SU-DHL-6 (cell line): ENCODE results near the gene FBXO44.

Source experiments
- H2AFZ ChIP-seq: fragments of 200-600 bp; sonication (generic); 2 replicates; pipeline ENCODE4 v1.6.1; 2014; ENCODE audit warnings: low read depth, mild to moderate bottlenecking, moderate library complexity, mixed read lengths, antibody characterized with exemption, low read length; ENCODE audit not compliant: severe bottlenecking
- H3F3A ChIP-seq: fragments of 200-600 bp; shearing (Covaris generic); 2 replicates; pipeline ENCODE4 v1.6.0; 2016; ENCODE audit warnings: antibody characterized with exemption, mild to moderate bottlenecking; ENCODE audit not compliant: insufficient read depth
- H3K27ac ChIP-seq: fragments of 200-600 bp; sonication (generic); 2 replicates; pipeline ENCODE4 v1.5.1; 2016; ENCODE audit warnings: low read depth, mild to moderate bottlenecking, low read length, moderate library complexity, mixed read lengths
- H3K27me3 ChIP-seq: fragments of 200-600 bp; sonication (generic), shearing (Covaris generic); 2 replicates; pipeline ENCODE4 v1.6.0; 2014; ENCODE audit warnings: mild to moderate bottlenecking, low read length
- H3K36me3 ChIP-seq: fragments of 200-600 bp; sonication (generic); 2 replicates; pipeline ENCODE4 v1.6.1; 2014; ENCODE audit warnings: mild to moderate bottlenecking, low read length, mixed read lengths
- H3K4me2 ChIP-seq: fragments of 300-600, 200-600 bp; shearing (Covaris generic), sonication (generic); 2 replicates; pipeline ENCODE4 v1.6.0; 2014; ENCODE audit warnings: low read length, low read depth, mild to moderate bottlenecking; ENCODE audit not compliant: poor library complexity, severe bottlenecking
- H3K4me3 ChIP-seq: fragments of 200-600 bp; sonication (generic); 2 replicates; pipeline ENCODE4 v1.5.1; 2014; ENCODE audit warnings: antibody characterized with exemption, low read length, mild to moderate bottlenecking, mixed read lengths; ENCODE audit not compliant: insufficient read depth, poor library complexity, severe bottlenecking
- H3K79me2 ChIP-seq: fragments of 200-600 bp; sonication (generic); 2 replicates; pipeline ENCODE4 v1.6.1; 2014; ENCODE audit warnings: mild to moderate bottlenecking, low read length, moderate library complexity; ENCODE audit not compliant: insufficient read depth
- H3K9ac ChIP-seq: fragments of 200-600 bp; sonication (generic); 2 replicates; pipeline ENCODE4 v1.7.0; 2014; ENCODE audit warnings: mild to moderate bottlenecking, low read length
- H3K9me2 ChIP-seq: fragments of 200-600 bp; sonication (generic); replicated peaks from 2 replicates; pipeline ENCODE4 v1.6.1; 2014; ENCODE audit warnings: low read length; ENCODE audit not compliant: insufficient read depth
- H3K9me3 ChIP-seq: fragments of 200-600 bp; sonication (generic); 2 replicates; pipeline ENCODE4 v1.6.1; 2014; ENCODE audit warnings: low read length, mixed read lengths; ENCODE audit not compliant: insufficient read depth
- H4K20me1 ChIP-seq: fragments of 200-600 bp; sonication (generic); 2 replicates; pipeline ENCODE4 v1.6.1; 2014; ENCODE audit warnings: low read depth, mild to moderate bottlenecking, antibody characterized with exemption, low read length, moderate library complexity, mixed read lengths
- EZH2phosphoT487 ChIP-seq: fragments of 200-600 bp; sonication (generic), shearing (Covaris generic); conservative IDR thresholded peaks from 2 replicates; pipeline ENCODE4 v1.6.1; 2018; ENCODE audit warnings: mild to moderate bottlenecking, antibody characterized with exemption, low read length, moderate library complexity, mixed read lengths
- TF ChIP-seq, protein P1 (sequence below): fragments of 200-600 bp; sonication (generic); IDR thresholded peaks from one replicate; pipeline ENCODE4 v1.5.1; 2017; ENCODE audit warnings: antibody characterized with exemption, mild to moderate bottlenecking, low read length, moderate library complexity; ENCODE audit not compliant: insufficient read depth, poor library complexity, severe bottlenecking

FBXO44 gene

DNA sequence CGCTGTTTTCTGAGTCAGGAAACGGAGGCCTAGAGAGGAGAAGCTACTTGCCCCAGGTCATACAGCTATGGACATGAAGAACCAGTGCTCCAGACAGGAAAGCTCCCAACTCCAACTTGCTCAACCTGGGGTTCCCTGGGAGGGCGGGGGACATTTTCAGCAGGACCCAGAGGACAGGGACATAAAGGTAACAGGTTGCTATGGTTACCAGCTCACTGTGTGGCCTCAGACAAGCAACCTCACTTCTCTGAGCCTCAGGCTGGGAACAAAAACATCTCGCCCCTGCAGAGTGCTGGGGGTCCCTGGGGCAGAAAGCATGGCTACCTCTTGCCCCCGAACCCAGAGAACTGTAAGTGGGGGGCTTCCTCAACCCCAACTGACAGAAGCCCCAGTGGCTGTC lies 16.6 kb upstream of the FBXO44 start:
- no peak overlapping the region for H3K4me2 ChIP-seq
- no peaks in the 10 kb centered on the region for H3F3A ChIP-seq
- H3K9me3 ChIP-seq = no peaks in the 10 kb centered on the region
- no peaks in the 10 kb centered on the region for H3K79me2 ChIP-seq
- H3K36me3 ChIP-seq = no peaks in the 10 kb centered on the region
- H3K9me2 ChIP-seq = no peaks in the 10 kb centered on the region
- H3K9ac ChIP-seq = no peak overlapping the region
- TF ChIP-seq, protein P1, sequence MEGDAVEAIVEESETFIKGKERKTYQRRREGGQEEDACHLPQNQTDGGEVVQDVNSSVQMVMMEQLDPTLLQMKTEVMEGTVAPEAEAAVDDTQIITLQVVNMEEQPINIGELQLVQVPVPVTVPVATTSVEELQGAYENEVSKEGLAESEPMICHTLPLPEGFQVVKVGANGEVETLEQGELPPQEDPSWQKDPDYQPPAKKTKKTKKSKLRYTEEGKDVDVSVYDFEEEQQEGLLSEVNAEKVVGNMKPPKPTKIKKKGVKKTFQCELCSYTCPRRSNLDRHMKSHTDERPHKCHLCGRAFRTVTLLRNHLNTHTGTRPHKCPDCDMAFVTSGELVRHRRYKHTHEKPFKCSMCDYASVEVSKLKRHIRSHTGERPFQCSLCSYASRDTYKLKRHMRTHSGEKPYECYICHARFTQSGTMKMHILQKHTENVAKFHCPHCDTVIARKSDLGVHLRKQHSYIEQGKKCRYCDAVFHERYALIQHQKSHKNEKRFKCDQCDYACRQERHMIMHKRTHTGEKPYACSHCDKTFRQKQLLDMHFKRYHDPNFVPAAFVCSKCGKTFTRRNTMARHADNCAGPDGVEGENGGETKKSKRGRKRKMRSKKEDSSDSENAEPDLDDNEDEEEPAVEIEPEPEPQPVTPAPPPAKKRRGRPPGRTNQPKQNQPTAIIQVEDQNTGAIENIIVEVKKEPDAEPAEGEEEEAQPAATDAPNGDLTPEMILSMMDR = no peak
- TF ChIP-seq EZH2phosphoT487 = no peak
- H2AFZ ChIP-seq = no peak overlapping the region
- no peak overlapping the region for H3K27ac ChIP-seq
- H3K27me3 ChIP-seq = no peaks in the 10 kb centered on the region
- H3K4me3 ChIP-seq = no peak overlapping the region
- no peaks in the 10 kb centered on the region for H4K20me1 ChIP-seq

DNA sequence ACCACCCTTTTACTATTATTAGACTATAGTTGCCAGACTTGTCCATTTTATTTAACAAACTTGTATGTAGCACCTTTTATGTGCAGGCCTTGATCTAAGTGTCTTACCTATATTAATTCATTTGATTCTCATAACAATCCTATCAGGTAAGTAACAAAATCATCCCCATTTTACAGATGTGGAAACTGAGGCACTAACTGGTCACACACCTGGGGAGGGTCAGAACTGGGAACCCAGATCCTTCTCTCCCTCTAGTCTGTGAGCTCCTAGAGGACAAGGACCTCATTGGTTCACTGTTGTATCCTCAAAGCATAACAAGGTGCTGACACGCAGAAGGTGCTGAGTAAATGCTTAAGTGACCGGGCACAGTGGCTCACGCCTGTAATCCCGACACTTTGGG lies 15.3 kb upstream of the FBXO44 start:
- H4K20me1 ChIP-seq = no peaks in the 10 kb centered on the region
- H3K79me2 ChIP-seq = no peaks in the 10 kb centered on the region
- H3K36me3 ChIP-seq = no peaks in the 10 kb centered on the region
- H3K9ac ChIP-seq = no peak overlapping the region
- no peak overlapping the region for H3K27ac ChIP-seq
- no peaks in the 10 kb centered on the region for H3F3A ChIP-seq
- no peak overlapping the region for H3K4me3 ChIP-seq
- no peak overlapping the region for H2AFZ ChIP-seq
- TF ChIP-seq EZH2phosphoT487 = no peak
- TF ChIP-seq, protein P1 = no peak
- no peak overlapping the region for H3K4me2 ChIP-seq
- H3K27me3 ChIP-seq = no peaks in the 10 kb centered on the region
- H3K9me3 ChIP-seq = no peaks in the 10 kb centered on the region
- no peaks in the 10 kb centered on the region for H3K9me2 ChIP-seq

DNA sequence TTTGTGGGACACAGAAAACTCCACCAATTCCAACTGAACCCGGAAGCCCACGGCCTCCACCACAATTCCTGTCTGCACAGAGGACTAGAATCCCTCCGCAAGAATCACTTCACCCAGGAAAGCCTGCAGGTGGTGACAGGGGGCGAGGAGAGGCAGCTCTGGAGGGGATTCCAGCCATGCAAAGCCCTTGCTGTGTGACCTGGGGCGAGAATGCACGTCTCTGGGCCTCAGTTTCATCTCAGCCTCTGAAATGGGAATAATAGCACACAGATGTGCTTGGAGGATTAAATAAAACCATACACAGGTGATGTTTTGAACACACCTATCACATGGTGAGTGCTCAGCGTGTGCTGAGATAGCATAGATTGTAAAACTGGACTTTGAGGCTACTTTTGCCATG lies 14.6 kb upstream of the FBXO44 start:
- Histone ChIP-seq H3K9me3 (no peaks in the 10 kb centered on the region), H3F3A (no peaks in the 10 kb centered on the region), H3K9me2 (no peaks in the 10 kb centered on the region), H4K20me1 (no peaks in the 10 kb centered on the region), H3K79me2 (no peaks in the 10 kb centered on the region), H3K36me3 (no peaks in the 10 kb centered on the region), H3K27me3 (no peaks in the 10 kb centered on the region), H3K4me2 (no peak overlapping the region), H3K4me3 (no peak overlapping the region), H3K27ac (no peak overlapping the region), H2AFZ (no peak overlapping the region), H3K9ac (no peak overlapping the region)
- TF ChIP-seq EZH2phosphoT487 = no peak
- TF ChIP-seq, protein P1 = no peak

DNA sequence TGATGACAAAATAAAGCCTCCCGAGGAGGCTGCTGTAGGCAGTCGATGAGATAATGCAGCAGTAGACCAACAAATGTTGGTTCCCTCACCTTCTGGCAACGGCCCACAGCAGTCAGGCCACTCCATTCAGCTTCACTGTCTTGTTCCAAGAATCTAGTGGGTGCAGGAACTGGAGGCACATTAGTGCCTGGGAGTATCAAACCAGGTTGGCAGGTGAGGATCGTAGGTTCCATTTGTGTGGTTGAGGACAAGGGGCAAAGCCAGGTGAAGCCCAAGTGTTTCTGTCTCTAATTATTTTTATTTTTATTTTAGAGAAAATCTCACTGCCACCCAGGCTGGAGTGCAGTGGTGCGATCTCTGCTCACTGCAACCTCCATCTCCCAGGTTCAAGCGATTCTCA lies 13.7 kb upstream of the FBXO44 start:
- H4K20me1 ChIP-seq = no peaks in the 10 kb centered on the region
- no peaks in the 10 kb centered on the region for H3F3A ChIP-seq
- H3K4me3 ChIP-seq = no peak overlapping the region
- no peak for TF ChIP-seq EZH2phosphoT487
- TF ChIP-seq, protein P1 = no peak
- no peak overlapping the region for H3K4me2 ChIP-seq
- no peaks in the 10 kb centered on the region for H3K9me2 ChIP-seq
- no peak overlapping the region for H2AFZ ChIP-seq
- no peaks in the 10 kb centered on the region for H3K9me3 ChIP-seq
- no peaks in the 10 kb centered on the region for H3K36me3 ChIP-seq
- H3K27me3 ChIP-seq = no peaks in the 10 kb centered on the region
- H3K27ac ChIP-seq = no peak overlapping the region
- H3K9ac ChIP-seq = no peak overlapping the region
- H3K79me2 ChIP-seq = no peaks in the 10 kb centered on the region
